Cortex of kidney (tissue), 1 donor: Measurements from ENCODE around the gene TTLL12.

Experiments used
- DNase-seq: peaks from one replicate; lab custom pipeline; 2025; lab: John Stamatoyannopoulos, UW

TTLL12 gene

GRCh38 chr22:43199541-43199940, 12.6 kb upstream of the TTLL12 start:
- no peak for DNase-seq

- no peak for DNase-seq
Observed at GRCh38 chr22:43198936-43199335, 12.0 kb upstream of the TTLL12 start.

GRCh38 chr22:43198126-43198525, 11.2 kb upstream of the TTLL12 start:
- no peak for DNase-seq

GRCh38 chr22:43197271-43197941, 10.5 kb upstream of the TTLL12 start:
- DNase-seq, result no peak

GRCh38 chr22:43191831-43192230, 4.9 kb upstream of the TTLL12 start:
- DNase-seq, result no peak

GRCh38 chr22:43188829-43189545, 2.1 kb upstream of the TTLL12 start:
- no peak for DNase-seq

GRCh38 chr22:43187171-43188099, 501 bp upstream of the TTLL12 start:
- DNase-seq, result peak; percentile 50

GRCh38 chr22:43185860-43186261, 1.1 kb downstream of the TTLL12 start:
- DNase-seq, result no peak

GRCh38 chr22:43183496-43184277, 3.2 kb downstream of the TTLL12 start:
- no peak for DNase-seq

- no peak for DNase-seq
Observed at GRCh38 chr22:43182726-43183125, 4.2 kb downstream of the TTLL12 start.

GRCh38 chr22:43182118-43182517, 4.8 kb downstream of the TTLL12 start:
- DNase-seq, result no peak

GRCh38 chr22:43181321-43182076, 5.4 kb downstream of the TTLL12 start:
- DNase-seq, result no peak

- no peak for DNase-seq
Observed at GRCh38 chr22:43180670-43181069, 6.3 kb downstream of the TTLL12 start.

GRCh38 chr22:43179911-43180195, 7.1 kb downstream of the TTLL12 start:
- no peak for DNase-seq

- DNase-seq, result no peak
Observed at GRCh38 chr22:43179146-43179910, 7.6 kb downstream of the TTLL12 start.

GRCh38 chr22:43177479-43177878, 9.5 kb downstream of the TTLL12 start:
- DNase-seq, result no peak

- no peak for DNase-seq
Observed at GRCh38 chr22:43176090-43176489, 10.8 kb downstream of the TTLL12 start.

GRCh38 chr22:43174941-43175531, 11.9 kb downstream of the TTLL12 start:
- no peak for DNase-seq

GRCh38 chr22:43173976-43174720, 12.8 kb downstream of the TTLL12 start:
- no peak for DNase-seq
